Ramos (cell line): ENCODE data around the gene RGS3.

Experiments
- in situ Hi-C: fragments of 300-500 bp; cut with MboI; formaldehyde crosslinking; loops from one replicate; pipeline ENCODE4 v1.14.3; 2022; ENCODE audit warnings: low sequenced_read_pairs; ENCODE audit not compliant: unreplicated experiment

Gene RGS3

DNA sequence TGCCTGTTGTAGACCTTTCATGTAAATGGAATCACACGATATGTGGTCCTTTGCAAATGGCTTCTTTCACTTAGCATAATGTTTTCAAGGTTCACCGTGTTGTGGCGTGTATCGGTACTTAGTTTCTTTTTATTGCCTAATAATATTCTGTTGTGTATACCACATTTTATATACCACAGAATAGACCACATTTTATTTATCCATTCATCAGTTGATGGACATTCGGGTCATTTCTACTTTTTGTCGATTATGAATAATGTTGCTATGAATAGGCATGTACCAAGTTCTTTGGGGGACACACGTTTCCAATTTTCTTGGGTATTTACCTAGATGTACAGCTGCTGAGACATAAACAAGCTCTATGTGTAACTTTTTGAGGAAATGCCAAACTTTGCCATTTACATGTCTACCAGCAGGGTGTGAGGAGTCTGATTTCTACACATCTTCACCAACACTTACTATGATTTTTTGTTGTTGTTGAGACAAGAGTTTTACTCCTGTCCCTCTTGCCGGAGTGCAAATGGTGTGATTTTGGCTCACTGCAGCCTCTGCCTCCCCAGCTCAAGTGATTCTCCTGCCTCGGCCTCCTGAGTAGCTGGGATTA lies 144.7 kb downstream of the RGS3 start:
- in situ Hi-C loops = no loop called here

DNA sequence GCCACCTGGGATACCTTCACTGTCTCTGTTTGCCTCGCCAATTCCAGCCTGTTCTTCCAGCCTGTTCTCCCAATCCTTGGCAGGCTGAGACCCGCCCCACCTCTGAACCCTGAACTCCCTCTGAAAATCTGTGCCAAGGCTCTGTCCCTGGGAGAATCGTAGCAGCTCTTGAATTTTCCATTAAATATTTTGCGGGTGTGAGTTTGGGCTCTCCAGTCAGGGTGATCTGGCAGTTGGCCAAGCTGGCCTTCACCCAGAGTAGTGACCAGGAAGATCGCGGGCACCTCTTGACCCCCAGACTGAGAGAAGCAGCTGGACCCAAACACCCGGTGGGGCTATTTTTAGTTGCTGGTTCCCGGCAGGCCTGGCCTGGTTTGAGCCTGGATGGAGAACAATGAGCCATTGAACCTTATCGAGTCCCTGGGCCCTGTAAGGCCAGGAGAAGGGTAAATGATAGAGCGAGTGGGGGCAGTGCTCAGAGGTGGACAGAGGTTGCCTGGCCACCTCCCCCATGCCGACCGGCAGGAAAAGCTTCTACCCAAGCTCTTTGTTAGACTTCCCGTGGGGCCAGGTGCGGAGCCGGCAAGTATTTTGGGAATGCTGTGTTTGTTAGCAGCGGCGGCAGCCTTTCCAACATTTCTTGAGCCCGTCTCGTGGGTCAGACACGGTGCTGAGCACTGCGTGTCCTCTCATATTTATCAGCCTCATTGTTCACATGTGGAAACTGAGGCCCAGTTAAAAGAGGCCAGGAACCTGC lies 146.2 kb downstream of the RGS3 start:
- in situ Hi-C loops = no loop called here

DNA sequence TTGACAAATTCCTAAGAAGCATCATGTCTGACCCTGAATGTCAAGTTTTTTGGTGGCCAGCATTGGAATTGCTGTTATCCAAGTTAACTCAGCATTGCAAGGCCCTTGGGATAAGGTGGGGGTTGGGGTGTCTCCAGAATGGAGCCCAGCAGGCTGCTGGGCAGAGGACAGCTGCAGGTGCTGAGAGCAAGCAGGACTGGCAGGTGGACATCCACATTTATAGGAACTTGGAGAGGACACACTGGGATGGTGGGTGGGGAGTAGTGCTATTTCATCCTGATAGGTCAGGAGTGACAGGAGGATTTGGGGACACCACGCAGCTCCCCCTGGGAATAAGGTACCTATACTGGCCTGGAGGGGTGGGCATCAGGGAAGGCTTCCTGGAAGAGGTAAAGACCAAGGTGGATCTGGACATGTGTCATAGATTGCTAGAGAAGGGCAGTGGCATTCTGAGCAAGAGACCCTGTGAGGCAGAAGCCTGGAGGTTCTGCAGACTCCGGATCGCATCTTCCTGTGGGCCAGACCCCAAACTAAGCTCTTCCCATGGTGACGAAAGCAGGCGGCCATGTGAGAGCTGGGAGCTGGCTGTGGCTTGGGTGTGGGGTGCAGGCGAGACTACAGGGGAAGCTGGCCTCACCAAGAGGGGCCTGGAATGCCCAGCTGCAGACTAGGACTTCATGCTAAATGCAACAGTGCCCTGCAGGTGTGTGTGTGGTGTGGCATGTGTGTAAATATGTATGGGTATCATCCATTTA lies 148.1 kb downstream of the RGS3 start:
- in situ Hi-C loops = no loop called here

DNA sequence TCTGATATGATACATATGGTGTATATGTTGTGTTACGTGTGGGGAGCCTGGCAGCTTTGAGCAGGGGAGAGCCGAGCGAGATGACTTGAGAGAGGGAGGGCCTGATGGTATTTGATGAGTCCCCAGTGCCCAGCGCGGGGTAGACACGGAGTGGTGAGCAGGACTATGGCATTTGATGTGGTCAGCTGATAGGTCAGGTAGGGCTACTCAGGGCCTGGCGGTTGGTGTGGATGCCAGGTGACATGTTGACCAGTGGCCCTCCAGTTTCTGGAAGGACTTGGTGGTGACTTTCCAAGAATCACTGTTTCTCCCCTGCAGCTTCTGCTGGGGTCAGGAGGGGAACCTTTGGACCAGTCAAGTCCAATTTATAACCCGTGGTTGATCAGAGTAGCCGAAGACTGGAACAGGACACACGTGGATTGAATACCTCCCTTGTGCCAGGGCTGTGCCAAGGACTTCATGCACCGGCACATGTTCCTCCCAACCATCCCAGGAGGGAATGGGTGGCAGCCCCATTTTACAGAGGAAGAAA lies 148.8 kb downstream of the RGS3 start:
- in situ Hi-C loops = no loop called here

DNA sequence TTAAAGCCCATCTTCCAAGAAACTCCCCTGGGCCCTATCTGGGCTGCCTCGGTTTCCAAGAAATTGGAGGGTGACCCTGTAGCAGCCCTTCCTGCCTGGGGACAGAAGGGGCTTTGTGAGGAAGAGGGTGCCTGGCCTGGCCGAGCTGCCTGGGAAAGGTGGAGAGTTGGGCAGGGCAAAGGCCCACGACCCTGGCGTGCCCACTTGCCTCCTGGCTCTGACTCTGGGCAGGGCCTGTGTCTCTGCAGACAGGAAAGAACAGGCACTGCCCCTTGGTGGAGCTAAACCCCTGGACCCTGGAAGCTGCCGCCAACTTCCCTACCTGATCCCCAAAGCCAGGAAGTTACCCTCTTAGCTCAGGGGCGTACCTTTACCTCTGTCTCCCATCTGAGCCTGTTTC lies 149.3 kb downstream of the RGS3 start:
- in situ Hi-C loops = no loop called here

DNA sequence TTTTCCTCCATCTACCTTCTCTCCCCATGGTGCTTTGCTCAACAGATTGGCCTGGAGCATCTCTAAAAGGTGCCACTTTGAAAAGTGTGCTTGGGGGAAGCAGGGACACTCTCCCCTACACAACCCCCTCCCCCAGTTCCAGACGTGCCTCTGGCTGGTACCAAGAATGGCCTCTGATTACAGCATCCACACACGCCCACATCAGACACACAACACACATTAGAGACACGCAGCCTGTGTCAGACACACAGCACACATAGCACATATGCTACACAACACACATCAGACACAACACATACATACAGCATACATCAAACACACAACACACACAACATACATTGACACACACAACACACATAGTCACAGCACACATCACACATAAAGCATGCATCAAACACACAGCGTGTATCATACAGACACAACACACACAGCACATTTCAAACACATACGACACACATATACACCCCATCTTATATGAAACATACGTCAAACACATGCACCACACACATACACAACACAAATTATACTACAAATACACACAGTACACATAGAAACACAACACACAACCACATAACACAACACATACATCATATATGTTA lies 150.4 kb downstream of the RGS3 start:
- in situ Hi-C loops = no loop called here

DNA sequence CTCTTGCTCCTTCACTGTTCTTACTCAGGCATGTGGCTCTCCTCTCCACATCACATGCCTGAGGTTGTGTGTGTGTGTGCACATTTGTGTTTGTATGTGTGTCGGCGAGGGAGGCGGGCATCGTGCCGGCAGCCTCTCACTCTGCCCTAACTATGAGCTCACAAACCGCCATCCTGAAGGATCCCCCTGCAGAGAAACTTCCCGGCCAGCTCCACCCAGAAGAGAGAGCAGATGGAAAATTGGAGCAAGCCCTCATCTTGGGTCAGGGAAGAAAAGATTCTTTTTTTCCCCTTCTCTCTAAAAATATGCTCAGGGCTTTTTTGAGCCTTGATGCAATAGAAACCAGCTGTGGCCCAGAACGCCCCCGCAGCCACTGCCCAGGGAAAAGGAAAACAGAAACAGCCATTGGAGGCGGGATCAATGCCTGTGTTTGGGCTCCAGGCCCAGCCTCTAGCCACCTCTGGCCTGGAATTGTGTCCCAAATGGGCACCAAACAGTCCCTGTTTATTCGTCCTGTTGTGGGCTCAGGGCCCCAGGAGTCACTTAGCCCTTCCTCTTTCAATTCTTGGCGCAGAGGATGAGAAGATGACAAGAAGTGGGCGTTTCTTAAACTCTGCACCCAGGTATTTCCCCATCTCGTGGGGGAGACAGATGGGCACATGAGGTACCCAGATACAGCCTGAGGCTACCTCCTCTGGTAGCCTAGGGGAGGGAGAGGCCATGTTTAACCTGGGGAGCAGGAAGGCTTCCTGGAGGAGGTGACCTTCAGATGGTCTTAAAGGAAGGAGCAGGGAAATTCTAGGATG lies 151.5 kb downstream of the RGS3 start:
- in situ Hi-C loops = no loop called here

DNA sequence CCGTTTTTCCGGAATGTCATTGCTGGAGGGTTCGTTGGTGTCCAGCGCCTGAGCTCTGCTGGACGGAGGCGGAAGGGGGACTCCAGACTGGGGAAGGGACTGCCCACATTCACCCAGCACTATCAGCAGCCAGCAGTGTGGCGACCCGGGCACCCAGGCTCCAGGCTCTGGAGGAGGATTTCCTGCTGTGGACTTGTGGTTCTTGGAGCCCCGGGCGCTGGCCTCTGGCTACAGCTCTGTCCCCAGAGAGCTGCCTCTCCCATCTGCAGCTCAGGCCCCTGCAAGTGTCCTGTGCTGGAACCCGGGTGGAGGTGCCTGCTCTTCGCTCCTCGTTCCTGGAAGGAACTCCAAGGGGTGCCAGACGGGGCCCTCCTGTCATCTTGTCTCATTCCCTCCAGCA lies 152.6 kb downstream of the RGS3 start:
- in situ Hi-C loops = no loop called here

DNA sequence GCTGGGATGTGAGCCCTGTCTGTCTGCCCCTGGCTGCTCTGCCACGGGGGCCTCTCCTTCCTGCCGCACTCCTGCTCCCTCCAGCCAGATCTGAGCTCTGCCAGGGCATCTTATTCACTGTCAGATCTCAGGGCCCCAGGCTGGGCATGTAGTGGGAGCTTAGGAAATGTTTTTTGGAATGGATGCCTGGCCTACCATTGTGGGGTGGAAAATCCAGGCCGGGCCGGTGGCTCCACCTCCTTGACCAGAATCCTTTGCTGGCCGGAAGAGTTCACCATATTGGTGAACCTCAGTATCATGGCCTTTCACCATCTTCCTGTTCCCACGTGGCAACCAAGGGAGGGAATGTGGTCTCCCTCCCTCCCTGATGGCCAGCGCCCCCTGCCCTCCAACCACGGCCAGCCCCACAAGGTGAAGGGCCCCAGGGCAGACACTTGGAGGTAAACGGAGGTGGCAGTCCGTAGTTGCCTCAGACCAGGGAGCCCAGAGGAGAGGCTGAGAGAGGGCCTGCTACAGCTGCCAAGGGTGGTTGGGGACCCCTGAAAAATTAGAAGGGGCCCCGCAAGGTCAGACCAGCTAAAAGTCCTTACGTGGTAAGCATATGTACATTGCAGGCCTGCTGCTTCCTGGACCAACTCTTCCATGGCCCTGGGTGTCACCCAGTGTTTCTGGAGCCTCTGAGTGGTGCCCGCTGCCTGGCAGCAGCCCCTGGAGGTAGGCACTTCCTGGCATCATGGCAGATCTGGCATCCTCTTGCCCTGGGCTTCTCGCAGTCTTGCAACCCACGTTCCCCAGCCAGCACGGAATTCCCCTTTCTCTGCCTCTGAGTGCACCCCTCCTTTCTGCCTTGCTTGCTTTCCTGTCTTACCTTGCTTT lies 153.3 kb downstream of the RGS3 start:
- in situ Hi-C loops = no loop called here

DNA sequence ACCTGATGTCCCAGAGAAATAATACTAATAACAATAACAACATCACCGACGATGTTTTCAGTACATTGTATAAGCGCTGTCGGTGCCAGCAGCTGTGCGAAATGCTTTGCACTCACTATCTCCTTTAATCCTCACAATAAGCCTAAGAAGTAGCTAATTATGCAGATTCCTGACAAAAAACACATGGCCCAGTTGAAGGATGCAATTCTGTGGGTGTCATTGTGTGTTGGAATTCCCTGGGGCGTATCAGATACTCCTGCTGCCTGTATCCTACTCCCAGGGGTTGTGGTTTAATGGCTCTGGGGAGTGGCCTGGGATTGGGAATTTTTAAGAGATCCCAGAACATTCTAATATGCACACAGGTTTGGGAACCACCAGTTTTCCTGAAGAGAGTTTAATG lies 154.0 kb downstream of the RGS3 start:
- in situ Hi-C loops = no loop called here

DNA sequence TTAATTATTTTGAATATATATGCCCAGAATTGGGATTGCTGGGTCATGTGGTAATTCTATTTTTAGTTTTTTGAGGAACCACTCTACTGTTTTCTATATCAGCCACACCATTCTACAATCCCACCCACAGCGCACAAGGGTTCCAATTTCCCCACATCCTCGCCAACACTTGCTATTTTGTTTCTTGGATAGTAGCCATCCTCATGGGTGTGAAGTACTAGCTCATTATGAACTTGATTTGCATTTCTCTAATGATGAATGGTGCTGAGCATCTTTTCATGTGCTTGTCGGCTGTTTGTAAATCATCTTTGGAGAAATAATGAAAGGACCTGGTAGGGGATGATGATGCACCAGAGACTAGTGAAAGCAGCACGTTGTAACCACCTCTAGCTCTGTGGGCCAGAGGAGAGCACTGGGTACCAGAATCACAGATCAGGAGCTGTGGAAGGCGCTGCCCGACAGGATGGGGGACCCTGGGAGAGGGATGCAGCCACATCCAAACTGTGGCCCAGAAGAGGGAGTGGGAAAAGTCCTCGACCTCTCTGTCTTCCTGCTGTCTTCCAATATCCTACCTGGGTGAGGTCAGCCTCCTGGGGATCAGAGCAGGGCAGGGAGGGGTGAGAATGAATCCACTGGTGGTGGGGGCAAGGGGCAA lies 155.4 kb downstream of the RGS3 start:
- in situ Hi-C loops = no loop called here

DNA sequence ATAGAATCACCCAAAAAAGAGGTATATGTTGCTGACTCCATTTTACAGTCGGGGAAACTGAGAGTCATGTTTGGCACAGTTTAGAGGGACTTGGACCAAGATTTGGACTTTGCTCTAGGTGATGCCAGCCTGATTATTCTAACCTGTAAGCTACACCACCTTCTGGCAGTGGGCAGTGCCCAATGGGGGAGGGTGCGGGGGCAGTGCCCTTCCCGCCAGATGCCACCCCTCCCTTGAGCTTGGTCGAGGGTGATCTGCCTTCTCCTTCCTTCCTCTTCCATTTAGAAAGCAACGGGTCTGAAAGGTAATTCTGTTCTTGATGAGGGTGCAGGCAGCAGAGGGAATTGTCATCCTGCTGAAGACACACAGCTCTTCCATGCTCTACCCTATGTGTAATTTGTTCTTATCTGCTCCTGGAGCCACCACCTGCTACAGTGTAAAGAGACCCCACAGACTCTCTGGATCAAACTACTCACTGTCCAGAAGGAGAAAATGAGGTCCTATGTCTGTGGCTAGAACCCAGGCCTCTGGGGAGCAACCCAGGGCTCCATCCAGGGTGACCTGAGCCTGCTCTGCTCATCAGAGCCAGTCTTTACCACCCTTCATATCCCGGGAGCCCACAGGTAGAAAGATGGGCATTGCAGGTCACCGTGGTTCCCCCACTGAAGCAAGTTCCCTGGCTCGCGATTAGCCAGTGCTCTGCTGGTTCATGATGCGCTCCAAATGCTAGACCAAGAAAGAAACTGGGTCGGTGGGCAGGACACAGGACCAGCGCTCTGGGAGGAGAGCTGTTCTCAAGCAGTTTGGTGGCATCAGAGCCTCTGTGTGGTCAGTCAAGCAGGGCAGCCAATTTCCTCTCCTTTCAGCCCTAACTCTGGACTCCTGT lies 156.2 kb downstream of the RGS3 start:
- in situ Hi-C loops = no loop called here

DNA sequence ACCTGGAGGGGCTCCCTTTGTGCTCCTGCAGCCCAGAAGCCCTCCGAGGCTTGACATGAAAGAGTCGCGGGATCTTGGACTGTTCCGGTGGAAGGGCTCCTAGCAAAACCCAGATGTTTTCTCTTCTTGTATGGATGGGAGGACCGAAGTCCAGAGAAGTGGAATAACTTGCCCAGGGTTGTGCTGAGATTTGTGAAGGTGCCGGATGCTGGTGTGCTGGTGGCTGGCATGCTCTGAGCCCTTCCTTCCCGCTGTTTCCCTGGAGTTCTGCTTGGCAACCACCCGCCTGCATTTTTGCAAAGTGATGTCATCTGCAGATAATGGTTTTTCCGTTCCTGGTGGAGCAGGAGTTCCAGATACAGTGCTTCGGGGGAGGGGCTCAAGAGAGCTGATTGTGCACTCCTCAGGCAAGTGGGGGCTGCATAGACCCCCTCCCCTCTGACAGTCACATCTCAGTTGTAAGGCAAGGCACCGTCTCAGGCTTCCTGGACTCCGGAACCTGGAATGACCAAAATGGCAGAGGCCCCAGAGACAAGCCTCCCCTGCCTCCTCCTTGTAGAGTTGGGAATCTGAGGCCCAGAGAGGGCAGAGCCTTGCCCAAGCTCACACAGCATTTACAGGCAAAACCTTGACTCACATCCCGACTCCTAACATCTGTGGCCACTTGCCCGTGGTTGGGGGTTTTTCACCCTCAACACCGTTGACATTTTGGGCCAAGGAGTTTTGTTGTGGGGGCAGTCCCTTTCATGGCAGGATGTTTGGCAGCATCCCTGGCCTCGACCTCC lies 157.0 kb downstream of the RGS3 start:
- in situ Hi-C loops = no loop called here

DNA sequence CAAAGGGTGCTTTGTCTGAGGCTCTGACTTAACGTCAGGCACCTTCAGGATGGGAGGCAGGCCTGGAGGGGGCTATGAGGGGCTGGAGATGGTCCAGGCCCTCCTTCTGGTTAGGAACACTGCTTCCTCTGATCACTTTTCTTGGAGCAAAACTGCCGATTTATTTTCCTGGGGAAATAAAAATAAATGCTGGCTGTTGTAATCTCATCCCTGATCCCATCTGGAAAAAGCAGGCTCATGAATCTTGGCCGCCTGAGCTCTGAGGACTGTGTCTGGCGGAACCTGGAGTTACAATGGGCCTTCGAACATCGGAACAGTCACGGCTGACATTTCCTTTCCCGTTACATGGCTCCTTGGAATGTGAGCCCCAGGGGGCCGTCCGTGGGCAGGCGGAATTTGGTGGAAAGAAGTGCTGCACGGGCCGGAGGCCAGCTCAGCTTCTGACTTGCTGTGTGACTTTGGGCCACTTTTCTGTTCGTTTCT lies 157.8 kb downstream of the RGS3 start:
- in situ Hi-C loops = no loop called here

DNA sequence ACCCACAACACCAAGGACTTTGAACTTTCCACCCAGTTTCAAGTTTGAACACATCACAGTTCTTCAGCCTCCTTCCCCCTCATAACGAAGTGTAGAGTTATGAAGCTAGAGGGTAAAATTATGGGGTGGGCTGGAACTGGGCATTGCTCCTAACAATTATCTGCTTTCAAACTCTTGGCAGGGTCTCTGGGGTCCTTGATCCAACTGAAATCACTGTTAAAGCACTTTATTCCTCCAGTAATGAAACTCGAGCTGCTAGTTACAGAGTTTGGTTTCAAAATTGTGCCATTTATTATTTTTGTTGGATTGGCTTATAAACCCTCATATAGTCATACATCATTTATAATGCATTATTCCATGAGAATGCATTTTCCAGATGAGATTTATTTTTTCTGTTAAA lies 158.5 kb downstream of the RGS3 start:
- in situ Hi-C loops = no loop called here

DNA sequence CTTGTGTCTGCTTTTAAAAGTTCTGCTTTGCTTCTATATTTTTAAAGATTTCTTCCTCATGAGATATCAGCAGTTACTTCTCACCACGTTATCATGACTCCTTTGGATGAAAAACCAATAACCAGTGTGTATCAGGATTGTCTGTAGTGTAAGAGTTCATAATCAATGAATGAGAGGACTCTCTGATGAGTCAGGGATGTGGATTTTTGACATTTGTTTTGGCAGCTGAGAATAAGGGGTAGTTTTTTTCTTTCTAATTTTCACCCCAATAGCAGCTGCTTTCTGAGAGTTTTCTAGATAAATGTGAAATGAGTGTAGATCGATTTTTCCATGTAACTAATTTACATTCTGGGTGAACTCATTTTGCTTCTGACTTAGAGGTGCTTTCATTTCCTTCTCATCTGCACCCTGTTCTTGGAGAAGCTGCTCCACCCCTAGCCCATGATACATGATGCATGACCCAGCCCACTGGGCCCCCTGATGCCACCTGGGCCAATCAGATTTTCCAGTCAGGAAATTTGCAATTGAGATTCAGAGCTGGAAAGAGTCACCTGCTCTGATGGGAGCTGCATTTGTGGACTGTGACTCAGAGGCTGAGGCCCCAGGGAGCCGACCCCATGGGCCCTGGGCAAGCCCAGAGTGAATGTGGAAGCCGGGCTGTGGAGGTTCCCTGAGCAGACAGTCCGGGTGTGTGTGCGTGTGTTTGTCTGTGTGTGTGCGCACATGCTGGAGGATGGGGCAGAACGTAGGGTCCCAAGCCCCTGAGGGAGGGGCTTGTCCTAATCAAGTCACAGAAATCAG lies 159.3 kb downstream of the RGS3 start:
- in situ Hi-C loops = no loop called here
